HL-60 (cell line): ENCODE results near the gene SH3GL3.

ENCODE experiments used
- DNase-seq, 2 experiments: peaks; one replicate each; pipeline ENCODE4 v3.0.0-alpha.2; 2010 to 2020; ENCODE audit warnings: low read depth in 1 of 2, low spot score in 1 of 2
- H3K27ac ChIP-seq: fragments of 250-450 bp; sonication (Bioruptor Pico); replicated peaks from 2 replicates; pipeline ENCODE4 v1.5.1; 2020; ENCODE audit warnings: mild to moderate bottlenecking, moderate library complexity
- H3K27me3 ChIP-seq: fragments of 250-450 bp; sonication (Bioruptor Pico); 2 replicates; pipeline ENCODE4 v1.5.1; 2021; ENCODE audit warnings: mild to moderate bottlenecking, moderate library complexity; ENCODE audit not compliant: insufficient read depth, poor library complexity, severe bottlenecking
- H3K4me3 ChIP-seq: replicated peaks from 2 replicates; pipeline ENCODE4 v1.5.1; 2011; ENCODE audit warnings: mild to moderate bottlenecking, control low read depth, low read length; ENCODE audit not compliant: insufficient read depth
- CTCF ChIP-seq: IDR thresholded peaks from one replicate; pipeline ENCODE4 v1.5.1; 2011; ENCODE audit warnings: low read length, control low read depth, inconsistent platforms; ENCODE audit not compliant: insufficient read depth
- GABPA ChIP-seq: IDR thresholded peaks from 2 replicates; pipeline ENCODE4 v1.6.1; 2012; ENCODE audit warnings: low read depth
- POLR2AphosphoS5 ChIP-seq: IDR thresholded peaks from 2 replicates; pipeline ENCODE4 v1.6.1; 2012; ENCODE audit warnings: low read depth
- REST ChIP-seq: IDR thresholded peaks from 2 replicates; pipeline ENCODE4 v1.6.1; 2012; ENCODE audit warnings: low read depth; ENCODE audit not compliant: insufficient replicate concordance
- SPI1 ChIP-seq: IDR thresholded peaks from 2 replicates; pipeline ENCODE4 v1.6.1; 2012; ENCODE audit warnings: low read depth, mild to moderate bottlenecking, borderline replicate concordance

SH3GL3 gene

GRCh38 chr15:83471307-83471866, 24.2 kb downstream of the SH3GL3 start:
- Histone ChIP-seq H3K27me3 (peaks cover 3% of the 10 kb centered on the region), H3K27ac (no peak overlapping the region), H3K4me3 (no peak overlapping the region)
- no peak for TF ChIP-seq CTCF
- TF ChIP-seq SPI1, result no peak
- TF ChIP-seq POLR2AphosphoS5, result no peak
- no peak for TF ChIP-seq REST
- no peak for TF ChIP-seq GABPA
- DNase-seq, result no peak

- no peak overlapping the region for H3K4me3 ChIP-seq
- peaks cover 3% of the 10 kb centered on the region for H3K27me3 ChIP-seq
- no peak overlapping the region for H3K27ac ChIP-seq
- DNase-seq, result no peak
- TF ChIP-seq REST (no peak), CTCF (no peak), GABPA (no peak), POLR2AphosphoS5 (no peak), SPI1 (no peak)
Measured at GRCh38 chr15:83472151-83472550, 25.0 kb downstream of the SH3GL3 start.

- no peak overlapping the region for H3K4me3 ChIP-seq
- no peak overlapping the region for H3K27ac ChIP-seq
- no peak for DNase-seq
- TF ChIP-seq POLR2AphosphoS5 (no peak), GABPA (no peak), SPI1 (no peak), CTCF (no peak), REST (no peak)
- peaks cover 3% of the 10 kb centered on the region for H3K27me3 ChIP-seq
Measured at GRCh38 chr15:83472797-83473196, 25.7 kb downstream of the SH3GL3 start.
